ENCODE data around the gene DHRS1.
A peak's percentile ranks its signal among the peaks of the same experiment; 100 is the strongest.

Gene DHRS1

GRCh38 chr14:24299255-24300191 lies at the start of gene DHRS1, which contains the start of gene NOP9:
DHRS1 (minus strand) TSS chr14:24299780; CDS start chr14:24299106, 674 bp downstream.
NOP9 (plus strand) TSS chr14:24299850; CDS start chr14:24299955, 105 bp downstream.
- peak; percentile 98 for DNase-seq (ENCODE audit: low spot score)

GRCh38 chr14:24348186-24348585 lies 48.6 kb upstream of the DHRS1 start:
- DNase-seq (ENCODE audit: low spot score) = no peak

- no peak for DNase-seq (ENCODE audit: low spot score)
These were observed 47.6 kb upstream of the DHRS1 start for GRCh38 chr14:24347134-24347533.

GRCh38 chr14:24343795-24344660 lies 44.4 kb upstream of the DHRS1 start:
- DNase-seq (ENCODE audit: low spot score) = no peak

- no peak for DNase-seq (ENCODE audit: low spot score)
These were observed 43.3 kb upstream of the DHRS1 start for GRCh38 chr14:24342889-24343288.

- DNase-seq (ENCODE audit: low spot score) = no peak
These were observed 41.0 kb upstream of the DHRS1 start for GRCh38 chr14:24340606-24341005.

- DNase-seq (ENCODE audit: low spot score) = peak; percentile 54
These were observed 39.9 kb upstream of the DHRS1 start, which contains the start of gene RIPK3 for GRCh38 chr14:24339284-24340151. RIPK3 (minus strand) TSS chr14:24339991; CDS start chr14:24339826, 165 bp downstream.

- no peak for DNase-seq (ENCODE audit: low spot score)
These were observed 39.3 kb upstream of the DHRS1 start for GRCh38 chr14:24338843-24339242.

GRCh38 chr14:24337824-24338175 lies 38.2 kb upstream of the DHRS1 start:
- DNase-seq (ENCODE audit: low spot score) = no peak

GRCh38 chr14:24337144-24337823 lies 37.7 kb upstream of the DHRS1 start:
- no peak for DNase-seq (ENCODE audit: low spot score)

- no peak for DNase-seq (ENCODE audit: low spot score)
These were observed 36.0 kb upstream of the DHRS1 start for GRCh38 chr14:24335461-24336171.

GRCh38 chr14:24334431-24335291 lies 35.1 kb upstream of the DHRS1 start, which contains the start of gene ADCY4:
ADCY4 (minus strand) TSS chr14:24335071; CDS start chr14:24334652, 419 bp downstream.
- peak; percentile 52 for DNase-seq (ENCODE audit: low spot score)

- DNase-seq (ENCODE audit: low spot score) = peak; percentile 86
These were observed 32.9 kb upstream of the DHRS1 start for GRCh38 chr14:24332268-24332993.

- no peak for DNase-seq (ENCODE audit: low spot score)
These were observed 32.2 kb upstream of the DHRS1 start for GRCh38 chr14:24331731-24332267.

- DNase-seq (ENCODE audit: low spot score) = no peak
These were observed 31.5 kb upstream of the DHRS1 start for GRCh38 chr14:24330973-24331674.

GRCh38 chr14:24329736-24330135 lies 30.2 kb upstream of the DHRS1 start:
- no peak for DNase-seq (ENCODE audit: low spot score)

- no peak for DNase-seq (ENCODE audit: low spot score)
These were observed 29.6 kb upstream of the DHRS1 start for GRCh38 chr14:24329073-24329663.

All from iPS-NIHi11 (cell line).